ENCODE results near the gene LRCH1.

The LRCH1 gene

DNA sequence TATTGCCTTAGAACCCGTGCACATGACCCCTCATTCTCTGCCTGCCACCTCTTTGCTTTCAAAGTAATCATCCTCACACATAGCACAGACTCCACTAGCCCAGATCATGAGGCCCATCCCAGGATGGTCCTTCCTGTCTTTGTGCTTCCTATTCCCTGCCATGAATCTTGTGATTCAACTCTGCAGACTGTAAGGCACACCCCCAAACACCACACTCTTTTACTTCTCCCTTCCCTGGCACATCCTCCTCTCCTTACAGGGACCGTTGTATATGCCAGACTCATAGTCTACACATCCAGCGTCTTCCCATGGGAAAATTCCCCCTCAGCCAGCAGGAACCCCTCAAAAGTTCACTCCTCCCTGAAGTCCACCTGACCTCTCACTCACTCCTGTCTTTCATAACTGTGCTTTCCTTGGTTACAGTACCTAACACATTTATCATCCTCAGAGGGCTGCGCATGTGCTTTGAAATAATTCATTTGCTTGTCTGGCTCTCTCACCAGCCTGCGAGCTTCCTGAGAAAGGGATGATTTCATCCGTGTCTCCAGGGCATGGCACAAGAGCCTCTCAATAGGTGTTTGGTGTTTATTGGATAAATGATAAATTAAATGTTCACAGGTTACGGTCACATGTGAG is 26.8 kb upstream of the LRCH1 start:
- H3K4me3 ChIP-seq (ENCODE audit: control insufficient read depth, low read depth, low read length) = no peak overlapping the region
- DNase-seq (ENCODE audit: low read depth) = no peak
- TF ChIP-seq, protein P1, sequence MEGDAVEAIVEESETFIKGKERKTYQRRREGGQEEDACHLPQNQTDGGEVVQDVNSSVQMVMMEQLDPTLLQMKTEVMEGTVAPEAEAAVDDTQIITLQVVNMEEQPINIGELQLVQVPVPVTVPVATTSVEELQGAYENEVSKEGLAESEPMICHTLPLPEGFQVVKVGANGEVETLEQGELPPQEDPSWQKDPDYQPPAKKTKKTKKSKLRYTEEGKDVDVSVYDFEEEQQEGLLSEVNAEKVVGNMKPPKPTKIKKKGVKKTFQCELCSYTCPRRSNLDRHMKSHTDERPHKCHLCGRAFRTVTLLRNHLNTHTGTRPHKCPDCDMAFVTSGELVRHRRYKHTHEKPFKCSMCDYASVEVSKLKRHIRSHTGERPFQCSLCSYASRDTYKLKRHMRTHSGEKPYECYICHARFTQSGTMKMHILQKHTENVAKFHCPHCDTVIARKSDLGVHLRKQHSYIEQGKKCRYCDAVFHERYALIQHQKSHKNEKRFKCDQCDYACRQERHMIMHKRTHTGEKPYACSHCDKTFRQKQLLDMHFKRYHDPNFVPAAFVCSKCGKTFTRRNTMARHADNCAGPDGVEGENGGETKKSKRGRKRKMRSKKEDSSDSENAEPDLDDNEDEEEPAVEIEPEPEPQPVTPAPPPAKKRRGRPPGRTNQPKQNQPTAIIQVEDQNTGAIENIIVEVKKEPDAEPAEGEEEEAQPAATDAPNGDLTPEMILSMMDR (conservative IDR thresholded peaks at IDR 0.05; ENCODE audit: control insufficient read depth, insufficient read depth, low read depth, low read length) = no peak

- TF ChIP-seq, protein P1 (conservative IDR thresholded peaks at IDR 0.05; ENCODE audit: control insufficient read depth, insufficient read depth, low read depth, low read length) = no peak
Observed at GRCh38 chr13:46526740-46527139, 26.2 kb upstream of the LRCH1 start.

DNA sequence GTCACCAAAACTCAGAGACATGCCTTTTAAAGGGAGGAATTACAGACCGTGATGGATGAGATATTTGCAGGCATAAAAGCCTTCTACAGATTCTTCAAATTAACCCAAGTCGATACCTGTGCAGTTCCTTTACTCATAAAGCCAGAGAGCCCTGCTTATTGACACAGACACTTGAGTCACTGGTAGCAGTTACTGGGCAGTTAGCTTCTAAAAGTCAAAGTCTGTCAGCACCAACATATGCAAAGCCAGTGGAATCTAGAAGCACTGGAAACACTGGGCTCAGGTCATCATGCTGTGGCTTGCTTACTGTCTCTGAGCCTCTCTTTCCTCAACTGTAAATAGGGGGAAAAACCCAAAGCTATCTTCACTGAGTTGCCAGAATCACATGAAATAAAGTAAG is 25.7 kb upstream of the LRCH1 start:
- no peak overlapping the region for H3K4me3 ChIP-seq (ENCODE audit: control insufficient read depth, low read depth, low read length)
- DNase-seq (ENCODE audit: low read depth) = no peak
- TF ChIP-seq, protein P1 (conservative IDR thresholded peaks at IDR 0.05; ENCODE audit: control insufficient read depth, insufficient read depth, low read depth, low read length) = no peak

More at GRCh38 chr13:46526740-46527139, 26.2 kb upstream of the LRCH1 start:
- DNase-seq (ENCODE audit: low read depth) = no peak
- H3K4me3 ChIP-seq (ENCODE audit: control insufficient read depth, low read depth, low read length) = no peak overlapping the region

DNA sequence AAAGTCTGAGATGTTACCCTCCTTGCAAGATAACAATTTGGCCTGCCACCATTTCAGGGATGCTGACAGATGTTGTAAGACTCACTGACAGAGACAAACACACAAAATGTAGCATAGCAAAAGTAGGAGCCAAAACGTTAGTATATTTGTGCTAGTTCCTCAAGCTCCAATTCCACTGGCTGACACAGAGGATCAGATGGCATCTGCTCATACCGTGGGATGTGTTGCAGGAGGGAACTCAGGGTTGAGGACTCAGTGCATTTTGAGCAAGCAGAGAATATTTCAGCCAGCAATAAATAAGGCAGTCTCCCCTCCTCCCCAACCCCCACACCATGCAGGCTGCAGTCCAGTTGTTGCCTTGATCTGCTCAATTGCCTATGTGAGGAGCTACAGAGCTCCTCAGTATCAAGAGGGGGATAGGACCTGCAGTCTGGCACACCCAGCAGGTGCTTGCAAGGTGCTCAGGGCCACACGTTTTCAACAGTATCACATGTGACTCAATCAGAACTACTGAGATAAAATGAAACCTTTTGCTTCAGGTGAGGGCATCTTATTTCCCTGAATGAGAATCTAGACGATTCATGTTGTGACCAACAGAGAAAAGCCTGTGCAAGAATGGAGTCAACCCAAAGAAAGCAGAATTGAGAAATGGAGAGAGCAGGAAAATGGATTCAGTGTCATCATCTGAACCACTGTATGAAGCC is 23.6 kb upstream of the LRCH1 start:
- TF ChIP-seq, protein P1 (conservative IDR thresholded peaks at IDR 0.05; ENCODE audit: control insufficient read depth, insufficient read depth, low read depth, low read length) = no peak
- no peak overlapping the region for H3K4me3 ChIP-seq (ENCODE audit: control insufficient read depth, low read depth, low read length)
- DNase-seq (ENCODE audit: low read depth) = no peak

GRCh38 chr13:46530084-46530935 is 22.7 kb upstream of the LRCH1 start:
- H3K4me3 ChIP-seq (ENCODE audit: control insufficient read depth, low read depth, low read length) = no peak overlapping the region
- DNase-seq (ENCODE audit: low read depth) = peak; percentile 55
- TF ChIP-seq, protein P1 (conservative IDR thresholded peaks at IDR 0.05; ENCODE audit: control insufficient read depth, insufficient read depth, low read depth, low read length) = no peak

GRCh38 chr13:46531953-46532352 is 21.0 kb upstream of the LRCH1 start:
- no peak overlapping the region for H3K4me3 ChIP-seq (ENCODE audit: control insufficient read depth, low read depth, low read length)
- TF ChIP-seq, protein P1 (conservative IDR thresholded peaks at IDR 0.05; ENCODE audit: control insufficient read depth, insufficient read depth, low read depth, low read length) = no peak
- no peak for DNase-seq (ENCODE audit: low read depth)

Measured in fibroblast of mammary gland (primary cell).